Endothelial cell of umbilical vein (primary cell): ENCODE data around the gene ARL2BP. TPM values are rescaled to one million over a fixed set of nuclear protein-coding genes. Genes with fewer than 3 reads are reported as not detected.

Experiments used
- BruUV-seq: library from RNA; stranded (reverse); fragments of 400-500 nt; replicated peaks from 2 replicates; lab custom pipeline; 2021; lab: Mats Ljungman, UMichigan
- CTCF ChIA-PET: fragments of 300-600, 350-600 bp; sonication (Branson Sonifier 250); formaldehyde crosslinking; loops from one replicate; lab custom pipeline; 2021; ENCODE audit warnings: antibody characterized with exemption, inconsistent platforms; lab: Charles Lee
- POLR2A ChIA-PET: fragments of 300-600, 350-600 bp; sonication (Branson Sonifier 250); formaldehyde crosslinking; loops from one replicate; lab custom pipeline; 2021; ENCODE audit warnings: antibody characterized with exemption, inconsistent platforms; lab: Charles Lee
- DNase-seq: peaks from one replicate; pipeline ENCODE4 v3.0.0-alpha.2; 2011; ENCODE audit warnings: low read depth, low spot score
- FAIRE-seq: peaks from 2 replicates; lab custom pipeline; 2011; peaks lifted over from hg19 to GRCh38; lab: Jason Lieb, UNC
- H2AFZ ChIP-seq: 2 replicates; pipeline ENCODE4 v1.6.0; 2012; ENCODE audit warnings: low read depth, low read length, control low read depth, inconsistent platforms
- H3K27ac ChIP-seq: 2 replicates; pipeline ENCODE4 v1.5.1; 2011; ENCODE audit warnings: low read depth, mild to moderate bottlenecking, control low read depth, low read length, moderate library complexity; ENCODE audit not compliant: insufficient read depth
- H3K27me3 ChIP-seq, 2 experiments: 2 replicates each; pipeline versions ENCODE4 v1.6.0 to v1.6.1; 2011; ENCODE audit warnings: low read length in 2 of 2, mixed read lengths in 1 of 2; ENCODE audit not compliant: control insufficient read depth in 2 of 2, insufficient read depth in 2 of 2
- H3K36me3 ChIP-seq, 2 experiments: 2 replicates in 1 of 2; 3 replicates in 1 of 2; pipeline ENCODE4 v1.5.1; 2011; ENCODE audit warnings: low read length in 2 of 2, mild to moderate bottlenecking in 1 of 2, moderate library complexity in 1 of 2; ENCODE audit not compliant: control insufficient read depth in 2 of 2, insufficient read depth in 2 of 2; ENCODE audit errors: extremely low read depth in 1 of 2
- H3K4me1 ChIP-seq: 3 replicates; pipeline ENCODE4 v1.5.1; 2011; ENCODE audit warnings: mild to moderate bottlenecking, low read length; ENCODE audit not compliant: control insufficient read depth, insufficient read depth; ENCODE audit errors: extremely low read depth
- H3K4me2 ChIP-seq: 2 replicates; pipeline ENCODE4 v1.6.1; 2011; ENCODE audit warnings: low read length, control low read depth, mixed read lengths; ENCODE audit not compliant: insufficient read depth
- H3K4me3 ChIP-seq, 3 experiments: fragments of 200-600 bp in 1 of 3; sonication (generic), shearing (Covaris generic) in 1 of 3; replicated peaks in 1 of 3; 2 replicates each; pipeline ENCODE4 v1.5.1; 2011 to 2016; ENCODE audit warnings: control low read depth in 3 of 3, low read length in 3 of 3, mild to moderate bottlenecking in 2 of 3, inconsistent platforms in 1 of 3, low read depth in 1 of 3, moderate library complexity in 1 of 3; ENCODE audit not compliant: insufficient read depth in 1 of 3
- H3K79me2 ChIP-seq: 2 replicates; pipeline ENCODE4 v1.6.0; 2012; ENCODE audit warnings: low read length, inconsistent platforms; ENCODE audit not compliant: control insufficient read depth, insufficient read depth
- H3K9ac ChIP-seq: replicated peaks from 2 replicates; pipeline ENCODE3; 2011; ENCODE audit warnings: low read length, control low read depth; ENCODE audit not compliant: insufficient read depth; ENCODE audit errors: extremely low read depth
- H3K9me1 ChIP-seq: replicated peaks from 3 replicates; pipeline ENCODE4 v1.6.0; 2011; ENCODE audit warnings: mild to moderate bottlenecking, low read length; ENCODE audit not compliant: control insufficient read depth, insufficient read depth; ENCODE audit errors: extremely low read depth
- H3K9me3 ChIP-seq: replicated peaks from 2 replicates; pipeline ENCODE4 v1.5.1; 2012; ENCODE audit warnings: low read length, inconsistent platforms; ENCODE audit not compliant: control insufficient read depth, insufficient read depth
- H4K20me1 ChIP-seq: replicated peaks from 2 replicates; pipeline ENCODE3; 2011; ENCODE audit warnings: mild to moderate bottlenecking, low read length; ENCODE audit not compliant: control insufficient read depth, insufficient read depth; ENCODE audit errors: extremely low read depth
- CTCF ChIP-seq, 2 donors: IDR thresholded peaks; 1 replicate in 1 of 2; 2 replicates in 1 of 2; pipeline ENCODE4 v1.5.1; 2011; ENCODE audit warnings: low read length in 2 of 2, mild to moderate bottlenecking in 2 of 2, moderate library complexity in 2 of 2, control low read depth in 1 of 2, inconsistent platforms in 1 of 2, low read depth in 1 of 2; ENCODE audit not compliant: insufficient read depth in 1 of 2; ENCODE audit errors: extremely low read depth in 1 of 2
- EZH2 ChIP-seq: IDR thresholded peaks from 2 replicates; pipeline ENCODE4 v1.6.1; 2012; ENCODE audit warnings: borderline replicate concordance, low read depth, mild to moderate bottlenecking, moderate library complexity, low read length, inconsistent platforms; ENCODE audit not compliant: severe bottlenecking
- FOS ChIP-seq: IDR thresholded peaks from 2 replicates; pipeline ENCODE4 v1.6.1; 2011; ENCODE audit warnings: mild to moderate bottlenecking, low read length, moderate library complexity, borderline replicate concordance; ENCODE audit not compliant: insufficient read depth
- GATA2 ChIP-seq: IDR thresholded peaks from 2 replicates; pipeline ENCODE4 v1.7.0; 2011; ENCODE audit warnings: low read depth, mild to moderate bottlenecking, moderate library complexity, mixed read lengths, low read length; ENCODE audit not compliant: insufficient read length, insufficient read depth
- JUN ChIP-seq: IDR thresholded peaks from 2 replicates; pipeline ENCODE4 v1.6.1; 2011; ENCODE audit warnings: borderline replicate concordance, low read depth; ENCODE audit not compliant: insufficient read length, insufficient read depth
- MYC ChIP-seq: IDR thresholded peaks from one replicate; pipeline ENCODE4 v1.6.1; 2011; ENCODE audit warnings: mild to moderate bottlenecking, low read depth, low read length
- POLR2A ChIP-seq: IDR thresholded peaks from 2 replicates; pipeline ENCODE4 v1.6.1; 2012; ENCODE audit warnings: low read depth, mild to moderate bottlenecking, control low read depth, low read length
- POLR2AphosphoS5 ChIP-seq: IDR thresholded peaks from 2 replicates; pipeline ENCODE4 v1.6.1; 2012; ENCODE audit warnings: low read depth, mild to moderate bottlenecking, control low read depth, low read length, moderate library complexity; ENCODE audit not compliant: insufficient read depth
- dilution Hi-C: fragments of 300-500 bp; cut with MboI; formaldehyde crosslinking; loops from one replicate; pipeline ENCODE4 v1.15.0; 2019; ENCODE audit warnings: low sequenced_read_pairs; ENCODE audit not compliant: extremely low pct_ligation_motif_present
- intact Hi-C: fragments of 100-400 bp; cut with micrococcal nuclease; formaldehyde crosslinking; loops from one replicate; pipeline ENCODE4 v1.10.0; 2022
- polyA plus RNA-seq, 4 experiments: library from polyadenylated mRNA; depleted of rRNA in 3 of 4; stranded (reverse) in 3 of 4; unstranded in 1 of 4; fragments of >200 nt; gene quantifications; 2 replicates each; pipeline versions ENCODE4 v1.2.1 to v1.2.3, GENCODE V29; 2011 to 2012; ENCODE audit warnings: missing spikeins in 1 of 4
- total RNA-seq: library from RNA; stranded (reverse); gene quantifications from 2 replicates; pipeline ENCODE4 v1.2.3, GENCODE V29; 2021
- TF ChIP-seq, protein P1 (sequence below): IDR thresholded peaks from 2 replicates; pipeline ENCODE4 v1.6.1; 2011; ENCODE audit not compliant: insufficient read depth, insufficient read length

Gene ARL2BP
- total and polyA plus RNA-seq, 2 donors (not counting 3 experiments of a cell fraction or from before 2014, with no cell fraction given) = 80.4 to 111 TPM

DNA sequence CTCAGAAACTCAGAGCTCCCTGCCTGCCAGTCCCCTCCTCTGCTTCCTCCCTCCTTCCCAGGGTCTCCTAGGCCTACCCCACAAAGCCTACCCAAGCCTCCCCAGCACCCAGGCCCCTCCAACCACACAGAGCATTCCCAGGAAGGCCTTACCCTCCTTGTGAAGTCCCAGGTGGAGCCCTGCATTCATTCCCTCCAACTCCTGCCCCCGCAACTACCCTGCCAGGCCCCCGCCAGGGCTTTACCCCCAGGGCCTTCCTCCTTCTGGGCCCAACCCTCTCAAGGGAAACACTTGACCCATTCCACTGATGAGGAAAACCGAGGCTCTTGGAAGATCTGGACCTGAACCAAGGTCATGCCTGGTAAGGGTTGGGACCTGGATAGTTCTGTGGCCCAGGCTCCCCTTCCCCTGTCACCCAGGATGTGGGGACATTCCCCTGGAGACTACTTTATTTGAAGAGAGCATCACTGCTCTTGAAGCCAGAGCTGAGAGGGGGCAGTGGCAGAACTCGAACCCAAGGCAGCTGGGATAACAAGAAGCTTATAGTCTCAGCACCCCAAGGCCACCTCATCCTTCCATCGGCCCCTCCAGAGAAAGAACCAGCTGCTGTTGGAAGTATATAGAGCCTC is 26.9 kb downstream of the ARL2BP start:
- Histone ChIP-seq H3K36me3 (no peaks in the 10 kb centered on the region), H3K27me3 (no peaks in the 10 kb centered on the region), H3K4me2 (no peak overlapping the region), H3K79me2 (no peaks in the 10 kb centered on the region), H2AFZ (no peak overlapping the region), H3K4me1 (peaks cover 7% of the 10 kb centered on the region), H4K20me1 (no peaks in the 10 kb centered on the region), H3K9me3 (no peaks in the 10 kb centered on the region), H3K9me1 (no peaks in the 10 kb centered on the region), H3K4me3 (no peak overlapping the region), H3K9ac (no peak overlapping the region), H3K27ac (no peak overlapping the region)
- POLR2A ChIA-PET = no interaction called here
- no peak for FAIRE-seq
- no TSS peak for BruUV-seq
- CTCF ChIA-PET = interaction anchor here (1.6 kb wide), 1 partner anchor 8 kb away, joined by 4 read pairs; no protein-coding TSS in a partner anchor
- no peak for DNase-seq
- dilution Hi-C loops (no loop called here), intact Hi-C loops (no loop called here)
- no peak for TF ChIP-seq CTCF (IDR thresholded peaks at IDR 0.05; ENCODE audit: extremely low read depth in 1 of 2, insufficient read depth in 1 of 2, low read depth in 1 of 2, low read length in 2 of 2)
- TF ChIP-seq, protein P1, sequence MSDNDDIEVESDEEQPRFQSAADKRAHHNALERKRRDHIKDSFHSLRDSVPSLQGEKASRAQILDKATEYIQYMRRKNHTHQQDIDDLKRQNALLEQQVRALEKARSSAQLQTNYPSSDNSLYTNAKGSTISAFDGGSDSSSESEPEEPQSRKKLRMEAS = no peak
- no peak for TF ChIP-seq JUN
- no peak for TF ChIP-seq EZH2
- no peak for TF ChIP-seq FOS
- no peak for TF ChIP-seq MYC
- no peak for TF ChIP-seq GATA2
- no peak for TF ChIP-seq POLR2A
- TF ChIP-seq POLR2AphosphoS5 = no peak
